Fibroblast of the aortic adventitia (primary cell): Measurements from ENCODE around the gene OR9Q1. TPM values are rescaled to one million over a fixed set of nuclear protein-coding genes. Genes with fewer than 3 reads are reported as not detected.
"Not testable (repeated sequence)": the region's sequence is repeated elsewhere in the genome, so short reads cannot be mapped to it uniquely, and the experiment has no call there.

ENCODE experiments used
- DNase-seq: peaks from one replicate; pipeline ENCODE4 v3.0.0-alpha.2; 2010; ENCODE audit warnings: low read depth
- H3K4me3 ChIP-seq: 2 replicates; pipeline ENCODE4 v1.5.1; 2011; ENCODE audit warnings: low read depth, mild to moderate bottlenecking, control low read depth, low read length, moderate library complexity
- small RNA-seq: library from RNA; depleted of rRNA; stranded (forward); fragments of <200 nt; gene quantifications from one replicate; pipeline ENCODE3, GENCODE V24; 2012
- total RNA-seq: library from RNA; depleted of rRNA; stranded (reverse); fragments of >200 nt; gene quantifications from 2 replicates; pipeline ENCODE4 v1.2.3, GENCODE V29; 2012; ENCODE audit warnings: low replicate concordance
- TF ChIP-seq, protein P1 (sequence below): IDR thresholded peaks from 2 replicates; pipeline ENCODE4 v1.5.1; 2011; ENCODE audit warnings: mild to moderate bottlenecking, low read length, control low read depth, inconsistent platforms; ENCODE audit not compliant: insufficient read depth

Gene OR9Q1
- total RNA-seq, 1 donor: not detected

DNA sequence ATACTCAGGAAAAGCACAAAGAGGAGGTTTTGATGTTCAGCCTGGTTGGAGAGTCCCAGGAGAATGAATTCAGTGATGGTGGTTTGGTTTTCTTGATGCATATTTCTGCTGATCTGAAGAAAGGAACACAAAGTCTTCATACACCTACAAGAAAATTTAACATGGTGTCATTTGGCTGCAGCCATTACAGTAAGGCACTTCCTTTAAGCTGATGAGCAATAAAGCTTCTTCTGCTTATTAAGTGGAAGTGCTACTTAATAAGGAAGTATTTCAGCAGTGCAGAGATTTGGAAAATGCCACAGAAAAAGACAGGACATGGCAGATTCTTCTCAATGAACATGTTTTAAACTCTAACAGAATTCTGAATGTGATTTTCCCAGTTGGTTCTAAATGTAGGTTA lies 180.4 kb downstream of the OR9Q1 start, which contains the start of gene OR1S2:
Gene OR1S2 (minus strand): TSS at position 101 of the 400 bp plus-strand sequence. CDS start 0 bp downstream, at position 101.
- no peak within 1 kb of the TSS for H3K4me3 ChIP-seq
- no peak for DNase-seq
- TF ChIP-seq, protein P1, sequence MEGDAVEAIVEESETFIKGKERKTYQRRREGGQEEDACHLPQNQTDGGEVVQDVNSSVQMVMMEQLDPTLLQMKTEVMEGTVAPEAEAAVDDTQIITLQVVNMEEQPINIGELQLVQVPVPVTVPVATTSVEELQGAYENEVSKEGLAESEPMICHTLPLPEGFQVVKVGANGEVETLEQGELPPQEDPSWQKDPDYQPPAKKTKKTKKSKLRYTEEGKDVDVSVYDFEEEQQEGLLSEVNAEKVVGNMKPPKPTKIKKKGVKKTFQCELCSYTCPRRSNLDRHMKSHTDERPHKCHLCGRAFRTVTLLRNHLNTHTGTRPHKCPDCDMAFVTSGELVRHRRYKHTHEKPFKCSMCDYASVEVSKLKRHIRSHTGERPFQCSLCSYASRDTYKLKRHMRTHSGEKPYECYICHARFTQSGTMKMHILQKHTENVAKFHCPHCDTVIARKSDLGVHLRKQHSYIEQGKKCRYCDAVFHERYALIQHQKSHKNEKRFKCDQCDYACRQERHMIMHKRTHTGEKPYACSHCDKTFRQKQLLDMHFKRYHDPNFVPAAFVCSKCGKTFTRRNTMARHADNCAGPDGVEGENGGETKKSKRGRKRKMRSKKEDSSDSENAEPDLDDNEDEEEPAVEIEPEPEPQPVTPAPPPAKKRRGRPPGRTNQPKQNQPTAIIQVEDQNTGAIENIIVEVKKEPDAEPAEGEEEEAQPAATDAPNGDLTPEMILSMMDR: no peak

DNA sequence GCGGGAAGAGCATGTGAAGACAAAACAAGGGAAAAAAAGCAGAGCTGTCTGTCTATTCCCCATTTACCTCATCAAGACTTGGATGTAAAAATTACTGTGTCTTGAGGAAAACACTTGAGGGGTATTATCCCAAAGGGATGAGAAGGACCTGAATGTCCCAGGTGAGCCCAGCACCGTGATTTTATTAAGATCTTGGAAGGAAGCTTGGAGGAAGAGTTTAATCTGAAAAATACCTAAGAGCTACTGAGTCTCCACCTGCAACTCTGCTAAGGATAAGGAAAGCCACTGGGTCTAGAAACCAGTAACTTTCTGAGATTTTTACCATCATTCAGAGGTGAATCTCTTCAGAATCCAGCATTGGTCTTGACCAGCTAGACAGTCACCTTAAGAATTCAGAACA lies 188.7 kb downstream of the OR9Q1 start, which contains the start of gene OR1S1:
Gene OR1S1 (plus strand): TSS at position 301 of the 400 bp plus-strand sequence.
- H3K4me3 ChIP-seq, DNase-seq: not testable (repeated sequence)

DNA sequence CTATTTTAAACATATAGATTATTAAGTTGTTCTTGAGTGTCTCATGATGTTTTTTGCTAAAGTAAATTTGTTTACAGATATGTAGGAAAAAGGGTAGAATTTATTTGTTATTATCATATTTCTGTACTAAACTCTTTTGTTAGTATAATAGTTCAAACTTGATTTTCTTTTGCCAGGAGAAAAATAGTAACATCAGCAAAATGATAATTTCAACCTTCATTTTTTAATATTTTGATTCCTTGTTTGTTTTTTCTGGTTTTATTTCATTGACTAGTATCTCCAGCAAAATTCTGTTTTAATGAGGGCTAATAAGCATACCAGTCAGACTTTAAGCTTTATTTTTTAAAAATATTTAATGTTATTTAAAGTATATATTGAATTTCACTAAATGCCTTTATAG lies 192.8 kb downstream of the OR9Q1 start:
- DNase-seq: no peak
- H3K4me3 ChIP-seq: no peak overlapping the region
- TF ChIP-seq, protein P1: no peak

DNA sequence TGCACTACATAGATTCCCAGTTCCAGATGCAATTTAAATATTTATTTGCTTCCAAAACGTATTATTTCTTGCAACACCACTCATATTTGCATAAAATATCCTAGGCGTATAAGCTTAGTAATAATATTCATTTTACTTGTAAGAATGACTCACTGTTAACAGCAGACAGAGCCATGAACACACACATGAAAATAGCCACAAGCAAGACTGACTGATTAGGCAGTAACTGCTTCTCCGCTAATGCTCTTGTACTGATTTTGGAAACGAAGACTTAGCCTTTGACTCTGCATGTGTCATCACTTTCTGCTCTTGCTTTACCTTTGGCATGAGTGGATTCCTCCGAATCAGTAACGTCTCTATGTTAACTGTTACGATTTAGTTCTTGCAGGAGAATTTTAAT lies 199.0 kb downstream of the OR9Q1 start:
- TF ChIP-seq, protein P1: no peak
- H3K4me3 ChIP-seq: no peak overlapping the region
- no peak for DNase-seq

DNA sequence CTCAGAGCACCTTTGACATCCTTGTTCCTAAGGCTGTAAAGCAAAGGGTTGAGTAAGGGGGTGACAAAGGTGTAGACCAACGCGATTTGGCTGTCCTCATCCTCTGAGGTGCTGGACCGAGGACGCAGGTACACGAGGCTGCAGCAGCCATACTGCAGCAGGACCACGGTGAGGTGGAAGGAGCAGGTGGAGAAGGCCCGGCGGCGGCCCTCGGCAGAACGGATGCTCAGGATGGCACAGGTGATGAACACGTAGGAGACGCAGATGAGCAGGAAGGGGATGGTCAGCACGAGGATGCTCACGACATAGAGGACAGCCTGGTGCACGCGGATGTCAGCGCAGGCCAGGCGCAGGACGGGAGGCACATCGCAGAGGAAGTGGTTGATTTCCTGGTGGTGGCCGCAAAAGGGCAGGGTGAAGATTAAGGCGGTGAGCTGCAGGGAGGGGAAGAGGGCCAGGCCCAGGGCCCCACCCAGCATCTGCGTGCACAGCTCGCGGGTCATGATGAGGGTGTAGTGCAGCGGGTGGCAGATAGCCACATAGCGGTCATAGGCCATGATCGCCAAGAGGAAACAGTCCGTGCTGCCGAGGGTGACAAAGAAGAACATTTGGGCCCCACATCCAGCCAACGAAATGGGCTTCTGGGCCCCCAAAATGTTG lies 204.4 kb downstream of the OR9Q1 start:
- DNase-seq: no peak
- TF ChIP-seq, protein P1: no peak
- no peak overlapping the region for H3K4me3 ChIP-seq

Small RNA genes within 50 kb of the gene (small RNA-seq; reads per million reads assigned to genes)
- gene RNU6-899P: not detected

Other genes with a start within 250 kb of the OR9Q1 start
- not detected in 2 replicates for gene OR6Q1, start 7.1 kb downstream of the OR9Q1 start, total RNA-seq
- gene OR9I1, start 101.6 kb downstream of the OR9Q1 start, total RNA-seq: 0.41 TPM in 1 of 2 replicates, not detected in the other
- not detected in 2 replicates for gene OR9Q2, start 165.2 kb downstream of the OR9Q1 start, total RNA-seq
- not detected in 2 replicates for gene OR1S2, start 180.3 kb downstream of the OR9Q1 start, total RNA-seq
- not detected in 2 replicates for gene OR1S1, start 188.8 kb downstream of the OR9Q1 start, total RNA-seq
- not detected in 2 replicates for gene OR10Q1, start 205.0 kb downstream of the OR9Q1 start, total RNA-seq
- gene OR10W1, start 244.4 kb downstream of the OR9Q1 start, total RNA-seq: not detected in 2 replicates